Fibroblast of upper back skin (primary cell): Measurements from ENCODE around the gene CFAP61.

Experiments
- DNase-seq: peaks from one replicate; pipeline ENCODE4 v3.0.0-alpha.2; 2013

Gene CFAP61

GRCh38 chr20:20037960-20038359, 14.4 kb upstream of the CFAP61 start:
- DNase-seq = peak; percentile 44

GRCh38 chr20:20038586-20038985, 13.7 kb upstream of the CFAP61 start:
- no peak for DNase-seq

- no peak for DNase-seq
Measured at GRCh38 chr20:20039752-20040387, 12.5 kb upstream of the CFAP61 start.

- DNase-seq = no peak
Measured at GRCh38 chr20:20051767-20052073, 612 bp upstream of the CFAP61 start.

- no peak for DNase-seq
Measured at GRCh38 chr20:20060234-20060998, 8.1 kb downstream of the CFAP61 start.

GRCh38 chr20:20063941-20064702, 11.8 kb downstream of the CFAP61 start:
- no peak for DNase-seq

- no peak for DNase-seq
Measured at GRCh38 chr20:20065361-20065760, 13.0 kb downstream of the CFAP61 start.

GRCh38 chr20:20070871-20071726, 18.8 kb downstream of the CFAP61 start:
- no peak for DNase-seq

GRCh38 chr20:20073801-20074371, 21.6 kb downstream of the CFAP61 start:
- DNase-seq = no peak

- DNase-seq = no peak
Measured at GRCh38 chr20:20075032-20075431, 22.7 kb downstream of the CFAP61 start.

GRCh38 chr20:20076297-20077065, 24.1 kb downstream of the CFAP61 start:
- DNase-seq = peak; percentile 87

GRCh38 chr20:20078041-20078440, 25.7 kb downstream of the CFAP61 start:
- no peak for DNase-seq

- no peak for DNase-seq
Measured at GRCh38 chr20:20079102-20079784, 26.9 kb downstream of the CFAP61 start.

GRCh38 chr20:20083807-20084206, 31.5 kb downstream of the CFAP61 start:
- peak; percentile 39 for DNase-seq

- DNase-seq = no peak
Measured at GRCh38 chr20:20084296-20084752, 32.0 kb downstream of the CFAP61 start.

GRCh38 chr20:20085071-20085470, 32.7 kb downstream of the CFAP61 start:
- DNase-seq = no peak

GRCh38 chr20:20085812-20086211, 33.5 kb downstream of the CFAP61 start:
- no peak for DNase-seq

- DNase-seq = no peak
Measured at GRCh38 chr20:20089018-20089417, 36.7 kb downstream of the CFAP61 start.

- no peak for DNase-seq
Measured at GRCh38 chr20:20089939-20090338, 37.6 kb downstream of the CFAP61 start.

- peak; percentile 6 for DNase-seq
Measured at GRCh38 chr20:20092827-20093226, 40.5 kb downstream of the CFAP61 start.

GRCh38 chr20:20094410-20094809, 42.1 kb downstream of the CFAP61 start:
- no peak for DNase-seq
